Erythroblast (primary cell): ENCODE measurements around the gene DAB1.

Source experiments
- GATA1 ChIP-seq: IDR thresholded peaks from 2 replicates; pipeline ENCODE4 v1.6.1; 2011; ENCODE audit warnings: low read depth, mild to moderate bottlenecking, control low read depth, low read length, moderate library complexity
- POLR2A ChIP-seq: IDR thresholded peaks from 2 replicates; pipeline ENCODE4 v1.6.1; 2011; ENCODE audit warnings: mild to moderate bottlenecking, low read length

DNA sequence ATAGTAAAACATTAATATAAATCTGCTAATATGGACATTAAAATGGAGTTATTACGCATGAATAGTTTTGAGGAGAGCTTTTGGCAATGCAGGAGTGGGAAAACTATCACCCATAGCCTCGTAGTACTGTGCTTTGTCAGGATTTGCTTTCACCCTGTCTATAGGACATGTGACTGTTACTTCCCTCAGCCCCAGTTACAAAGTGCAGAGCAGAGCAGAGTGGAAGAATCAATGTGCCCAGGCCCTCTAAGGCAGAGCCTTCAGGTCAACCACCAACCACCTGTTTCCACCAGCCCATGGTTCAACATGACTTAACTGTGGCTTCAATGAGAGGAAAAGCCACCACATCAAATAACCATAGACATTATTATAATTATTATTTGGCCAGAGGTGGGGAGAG is 389.1 kb downstream of the DAB1 start:
- TF ChIP-seq POLR2A (no peak), GATA1 (no peak)
